Hematopoietic multipotent progenitor cell treated with erythropoietin and hydrocortisone succinate and interleukin-3 and kit ligand, for 4 days (in vitro differentiated cells): ENCODE data around the gene TTR.

Source experiments
- DNase-seq: peaks from one replicate; pipeline ENCODE4 v3.0.0-alpha.2; 2015

Gene TTR

DNA sequence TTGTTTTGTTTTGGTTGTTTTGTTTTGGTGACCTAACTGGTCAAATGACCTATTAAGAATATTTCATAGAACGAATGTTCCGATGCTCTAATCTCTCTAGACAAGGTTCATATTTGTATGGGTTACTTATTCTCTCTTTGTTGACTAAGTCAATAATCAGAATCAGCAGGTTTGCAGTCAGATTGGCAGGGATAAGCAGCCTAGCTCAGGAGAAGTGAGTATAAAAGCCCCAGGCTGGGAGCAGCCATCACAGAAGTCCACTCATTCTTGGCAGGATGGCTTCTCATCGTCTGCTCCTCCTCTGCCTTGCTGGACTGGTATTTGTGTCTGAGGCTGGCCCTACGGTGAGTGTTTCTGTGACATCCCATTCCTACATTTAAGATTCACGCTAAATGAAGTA lies at the start of gene TTR:
Gene TTR, plus strand, starts transcription at position 250 of the 400 bp plus-strand sequence. Its CDS starts 26 bp downstream, at position 276.
- no peak for DNase-seq

DNA sequence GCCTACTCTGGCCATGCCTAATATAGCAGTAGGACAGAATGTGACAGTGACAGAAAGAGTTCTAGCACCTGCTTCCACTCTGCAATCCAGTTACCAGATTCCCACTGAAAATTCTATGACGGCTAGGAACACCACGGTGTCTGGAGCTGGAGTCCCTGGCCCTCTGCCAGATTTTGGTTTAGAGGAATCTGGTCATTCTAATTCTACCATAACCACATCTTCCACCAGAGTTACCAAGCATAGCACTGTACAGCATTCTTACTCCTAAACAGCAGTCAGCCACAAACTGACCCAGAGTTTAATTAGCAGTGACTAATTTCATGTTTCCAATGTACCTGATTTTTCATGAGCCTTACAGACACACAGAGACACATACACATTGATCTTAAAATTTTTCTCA lies 45.2 kb upstream of the TTR start:
- DNase-seq = no peak

DNA sequence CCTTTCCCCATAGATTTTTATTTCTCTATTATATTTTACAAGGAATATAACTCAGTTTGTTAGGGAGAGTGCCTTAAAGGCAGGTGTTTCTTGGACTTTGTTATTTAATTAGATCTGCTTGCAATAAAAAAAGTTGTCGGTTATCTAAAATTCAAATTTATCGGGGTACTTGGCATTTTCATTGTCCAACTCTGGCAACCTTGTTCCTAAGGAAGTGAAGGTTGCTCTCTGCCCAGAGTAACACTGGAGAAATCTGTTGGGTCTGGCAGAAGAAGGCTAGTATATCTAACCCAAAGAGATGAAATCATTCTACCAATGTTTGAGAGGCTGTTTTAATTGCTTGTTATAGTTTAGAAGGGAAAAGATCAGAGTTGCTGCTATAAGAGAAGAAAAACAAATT lies 42.8 kb upstream of the TTR start:
- DNase-seq = no peak

DNA sequence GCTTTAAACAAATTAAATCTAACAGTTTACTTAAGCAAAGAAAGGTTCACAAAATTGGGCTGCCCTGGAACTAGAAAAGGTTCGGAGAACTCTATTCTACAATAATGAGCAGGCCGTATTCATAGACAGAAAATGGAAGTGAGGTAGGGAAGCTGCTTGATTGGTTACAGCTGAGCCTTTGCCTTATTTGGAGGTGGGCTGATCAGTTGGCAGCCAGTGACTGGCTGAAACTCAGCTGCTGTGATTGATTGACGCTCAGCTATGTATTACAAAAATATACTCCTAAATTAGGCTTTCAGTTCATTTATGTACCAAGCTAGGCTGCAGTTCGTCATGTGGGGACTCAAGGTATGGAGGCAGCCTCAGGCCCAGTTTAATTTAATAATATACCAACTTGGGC lies 42.3 kb upstream of the TTR start:
- no peak for DNase-seq

DNA sequence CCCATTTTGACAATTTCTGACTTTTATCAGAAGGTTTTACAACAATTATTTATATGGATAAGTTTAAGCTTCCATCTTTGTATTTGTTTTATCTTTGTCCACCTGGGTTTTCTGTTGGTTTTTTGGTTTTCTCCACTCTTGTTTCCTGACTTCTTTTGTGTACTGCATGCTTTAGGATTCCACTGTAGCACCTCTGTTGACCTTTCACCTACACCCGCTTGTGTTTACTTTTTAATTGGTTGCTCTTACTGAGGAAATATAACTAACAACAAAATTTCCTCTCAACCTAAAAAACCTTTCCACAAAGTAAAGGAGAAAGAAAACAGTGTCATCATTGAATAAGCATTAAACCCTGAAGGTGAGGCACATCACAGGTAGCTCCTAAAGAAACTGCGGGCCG lies 39.8 kb upstream of the TTR start:
- DNase-seq = no peak

DNA sequence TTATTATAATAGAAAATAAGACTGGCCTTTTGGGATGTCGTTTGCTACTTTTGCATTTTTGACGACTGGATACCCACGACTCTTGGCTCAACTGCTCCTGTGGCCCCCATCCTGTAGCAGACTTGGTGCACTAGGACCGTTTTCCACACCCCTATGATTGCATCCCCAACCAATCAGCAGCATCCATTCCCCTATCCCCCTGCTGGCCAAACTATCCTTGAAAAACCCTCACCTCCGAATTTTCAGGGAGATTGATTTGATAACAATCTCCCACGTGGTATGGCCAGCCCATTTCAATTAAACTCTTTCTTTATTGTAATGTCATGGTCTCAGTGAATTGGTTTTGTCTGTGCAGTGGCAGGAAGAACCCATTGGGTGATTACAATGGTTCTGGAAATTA lies 37.9 kb upstream of the TTR start:
- DNase-seq = peak; percentile 9

DNA sequence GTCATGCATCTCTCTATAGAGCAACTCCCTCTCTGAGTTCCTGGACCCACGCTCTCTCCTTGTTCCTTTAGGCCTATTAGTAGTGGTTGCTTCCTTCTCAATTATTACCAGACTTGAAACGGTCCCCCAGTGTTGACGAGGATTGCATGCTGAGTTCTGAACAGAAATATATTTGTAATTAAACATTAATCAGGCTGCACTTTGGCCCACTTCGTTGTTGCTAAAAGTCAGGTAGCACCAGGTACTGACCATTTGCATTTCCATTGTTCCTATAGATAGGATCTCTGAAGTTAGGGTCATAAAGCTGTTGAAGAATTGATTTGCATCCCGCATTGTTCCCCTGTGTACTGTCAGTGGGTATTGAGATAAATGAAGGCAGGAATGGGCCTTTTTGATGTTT lies 36.9 kb upstream of the TTR start:
- no peak for DNase-seq

DNA sequence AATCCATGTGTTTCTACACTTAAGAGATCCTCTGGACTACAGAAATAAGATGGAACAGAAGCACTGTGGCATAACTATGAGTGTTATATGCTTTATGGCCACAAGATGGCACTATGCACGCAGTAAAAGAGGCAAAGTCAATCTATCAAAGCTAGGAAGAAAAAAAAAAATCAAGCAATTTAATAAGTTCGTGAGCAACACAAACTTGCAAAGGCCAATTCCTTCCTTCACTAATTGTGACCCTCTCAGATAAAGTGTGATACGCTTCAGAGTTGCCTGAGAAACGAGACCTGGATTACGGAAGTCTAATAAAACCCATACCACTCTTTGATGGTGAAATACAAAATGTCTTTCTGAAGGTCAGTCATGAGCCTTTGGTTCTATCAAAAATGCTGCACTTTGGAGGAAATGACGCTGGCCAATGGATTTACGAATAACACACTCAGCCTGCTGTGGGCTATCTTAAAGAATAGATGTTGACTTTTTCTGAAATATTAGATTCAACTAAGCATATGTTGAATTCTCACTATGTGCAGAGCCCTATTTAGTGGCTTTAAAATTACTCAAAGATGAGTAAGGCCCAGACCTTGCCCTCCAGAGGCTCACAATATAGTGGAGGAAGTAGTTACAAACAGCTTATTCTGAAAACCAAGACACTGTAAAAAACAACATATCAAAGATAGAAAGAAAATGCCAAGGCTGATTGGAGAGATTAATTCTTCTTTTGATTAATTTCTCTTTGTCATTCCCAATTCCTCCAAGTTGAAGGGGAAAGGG lies 35.5 kb upstream of the TTR start:
- peak; percentile 87 for DNase-seq

DNA sequence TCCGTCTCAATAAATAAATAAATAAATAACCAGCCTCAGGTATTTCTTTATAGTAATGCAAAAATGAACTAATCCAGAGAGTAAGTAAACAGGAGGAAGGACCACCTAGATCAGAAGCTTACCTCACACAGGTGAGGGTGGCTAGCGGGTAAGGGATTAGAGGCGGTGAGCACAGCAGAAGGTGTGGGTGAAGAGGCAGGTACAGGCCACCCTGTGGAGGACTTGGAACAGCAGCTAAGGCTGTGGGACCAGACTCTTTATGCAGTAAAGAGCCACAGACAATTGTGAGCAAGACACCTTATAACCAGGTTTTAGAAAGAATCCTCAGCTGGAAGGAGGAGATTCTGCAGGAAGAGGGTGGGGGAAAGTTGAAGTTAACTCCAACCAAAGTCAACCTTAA lies 34.2 kb upstream of the TTR start:
- no peak for DNase-seq

DNA sequence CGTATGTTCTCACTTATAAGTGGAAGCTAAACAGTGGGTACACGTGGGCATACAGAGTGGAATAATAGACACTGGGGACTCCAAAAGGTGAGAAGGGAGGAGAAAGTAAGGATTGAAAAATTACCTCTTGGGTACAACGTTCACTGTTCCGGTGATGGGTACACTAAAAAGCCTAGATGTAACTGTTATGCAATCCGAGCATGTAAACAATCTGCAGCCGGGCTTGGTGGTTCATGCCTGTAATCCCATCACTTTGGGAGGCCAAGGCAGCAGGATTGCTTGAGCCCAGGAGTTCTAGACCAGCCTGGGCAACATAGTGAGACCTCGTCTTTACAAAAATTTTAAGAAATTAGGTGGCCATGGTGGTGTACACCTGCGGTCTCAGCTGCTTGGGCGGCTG lies 33.1 kb upstream of the TTR start:
- no peak for DNase-seq

DNA sequence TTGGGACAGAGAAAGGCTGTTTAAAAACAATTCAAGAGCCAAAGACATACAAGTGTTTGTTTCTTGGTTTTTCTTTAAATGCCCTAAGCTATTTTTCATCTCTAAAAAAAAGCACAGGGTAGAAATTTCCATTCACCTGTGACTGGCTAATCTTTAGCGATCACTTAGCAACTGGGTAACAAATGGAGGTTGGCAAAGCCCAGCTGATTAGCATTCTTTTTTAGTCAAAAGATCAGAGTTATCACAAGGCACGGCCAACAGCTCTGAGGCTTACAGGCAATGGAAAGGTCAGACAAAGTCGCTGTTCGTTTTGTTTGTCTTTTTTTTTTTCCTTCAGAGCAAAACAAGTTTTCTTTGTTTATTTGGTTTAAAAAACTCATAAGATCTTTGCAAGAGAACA lies 29.0 kb upstream of the TTR start:
- no peak for DNase-seq

DNA sequence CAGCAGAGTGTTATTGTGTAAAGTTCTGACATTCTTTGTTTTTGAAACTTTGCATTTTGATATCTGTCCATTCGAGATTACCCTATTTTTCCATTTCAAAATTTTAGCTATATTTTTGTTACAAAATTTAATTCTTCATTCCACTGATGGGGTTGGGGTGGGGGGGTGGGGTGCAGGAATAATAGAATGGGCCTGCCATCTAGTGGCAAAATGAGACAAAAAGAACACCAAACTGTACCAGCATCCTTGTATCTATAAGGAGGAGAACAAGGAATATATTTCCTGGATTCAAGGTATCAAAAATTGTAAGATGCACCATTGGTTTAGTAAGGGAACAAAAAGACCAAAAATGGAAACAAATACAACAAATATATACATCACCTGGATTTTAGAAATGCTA lies 27.9 kb upstream of the TTR start:
- DNase-seq = peak; percentile 15

DNA sequence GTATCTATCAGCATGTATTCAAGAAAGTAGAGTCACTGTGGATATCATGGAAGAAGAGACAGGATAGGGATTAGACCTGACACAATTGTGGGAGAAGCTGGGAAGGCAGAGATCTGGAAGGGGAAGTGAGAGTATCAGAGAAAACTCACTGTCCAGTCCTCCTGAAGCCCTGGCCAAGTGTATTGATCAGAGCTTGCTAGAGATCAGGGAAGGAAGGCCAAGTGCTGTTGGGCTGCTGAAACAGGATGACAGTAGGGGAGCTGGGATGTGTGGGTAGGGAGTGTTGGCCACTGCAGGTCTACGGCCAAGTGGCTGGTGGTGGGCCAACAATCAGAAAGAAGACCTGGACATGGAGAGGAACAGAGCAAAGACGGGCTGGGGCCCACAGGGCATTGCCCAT lies 26.3 kb upstream of the TTR start:
- no peak for DNase-seq

DNA sequence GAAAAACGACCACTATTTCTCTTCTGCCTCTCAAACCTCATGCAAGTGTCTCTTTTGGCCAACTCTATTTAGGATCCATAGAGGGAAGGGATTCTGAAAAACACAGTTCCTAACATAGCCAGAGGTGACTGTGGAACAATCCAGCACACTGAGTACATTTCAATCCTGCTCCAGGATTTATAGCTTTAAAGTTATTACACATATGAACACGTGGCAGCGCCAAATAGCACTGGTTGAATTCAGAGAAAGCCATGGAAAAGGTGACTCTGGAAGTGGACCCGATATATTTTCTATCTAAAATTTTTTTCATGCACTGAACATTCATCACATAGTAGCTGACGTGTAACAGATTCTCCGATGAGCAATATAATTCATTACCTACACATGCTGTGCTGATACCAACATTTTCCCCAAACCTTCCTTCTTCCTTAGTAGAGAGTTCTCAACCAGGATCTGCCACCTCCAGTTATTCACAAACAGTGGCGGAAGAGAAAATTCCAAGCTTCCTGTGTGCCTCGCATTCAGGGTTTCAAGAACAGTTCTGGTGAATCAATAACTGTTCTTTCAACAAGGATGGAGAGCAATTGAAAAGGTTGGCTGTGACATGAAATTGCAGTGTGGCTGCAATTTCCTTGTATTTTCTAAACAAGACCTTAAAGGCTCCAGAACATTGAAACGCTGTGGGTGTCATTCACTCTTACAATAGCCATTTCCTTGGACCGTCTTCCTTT lies 25.7 kb upstream of the TTR start:
- DNase-seq = no peak

DNA sequence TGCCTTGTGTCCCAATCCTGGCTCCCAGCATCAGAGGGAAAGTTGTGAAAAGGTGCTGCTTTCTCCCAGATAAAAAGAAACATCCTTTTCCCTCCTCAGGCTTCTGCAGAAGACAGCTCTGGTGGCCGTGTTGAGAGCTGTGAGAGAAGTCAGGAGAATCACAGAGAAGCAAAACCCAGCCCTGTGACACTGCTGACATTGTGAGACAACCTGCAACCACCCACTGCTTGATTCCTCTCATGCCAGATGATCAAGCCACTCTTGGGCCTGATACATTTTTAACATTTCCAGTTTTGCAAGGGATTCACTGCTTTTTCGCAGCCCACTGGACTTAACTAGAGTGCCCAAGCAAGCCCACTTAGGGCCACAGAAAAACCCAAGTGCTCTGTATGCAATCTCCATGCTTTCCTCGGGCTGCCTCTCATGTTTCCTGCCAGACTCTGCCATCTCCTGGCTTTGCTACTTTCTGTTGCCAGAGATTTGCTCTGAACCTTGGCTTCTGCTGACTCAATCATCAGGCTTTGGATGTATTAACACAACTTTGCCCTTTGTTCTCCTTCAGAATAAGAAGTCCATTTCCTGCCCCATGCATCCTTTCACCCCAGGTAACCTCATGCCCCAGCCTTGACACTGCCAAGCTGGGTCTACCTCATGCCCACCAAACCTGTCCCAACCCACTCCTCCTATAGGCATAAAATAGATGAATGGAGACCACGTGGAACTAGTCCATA lies 24.9 kb upstream of the TTR start:
- DNase-seq = no peak

DNA sequence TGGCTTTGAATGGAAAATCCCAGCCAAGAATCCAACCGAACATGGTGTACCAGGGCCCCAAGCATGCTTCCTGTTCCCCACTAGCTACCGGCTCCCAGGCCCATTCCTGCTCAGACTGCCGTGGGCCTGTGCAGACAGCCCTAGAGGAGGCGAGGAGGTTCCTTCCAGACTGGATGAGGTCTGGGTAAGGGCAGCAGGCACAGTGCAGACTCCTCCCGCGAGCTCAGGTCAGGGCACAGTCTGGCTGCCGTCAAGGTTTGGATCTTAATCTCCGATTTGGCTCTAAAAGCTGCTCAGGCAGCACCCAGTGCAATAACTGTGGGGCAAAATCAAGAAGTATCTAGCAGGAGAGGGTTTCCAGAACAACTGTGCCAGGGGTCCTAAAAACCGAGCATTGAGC lies 19.3 kb upstream of the TTR start:
- no peak for DNase-seq

DNA sequence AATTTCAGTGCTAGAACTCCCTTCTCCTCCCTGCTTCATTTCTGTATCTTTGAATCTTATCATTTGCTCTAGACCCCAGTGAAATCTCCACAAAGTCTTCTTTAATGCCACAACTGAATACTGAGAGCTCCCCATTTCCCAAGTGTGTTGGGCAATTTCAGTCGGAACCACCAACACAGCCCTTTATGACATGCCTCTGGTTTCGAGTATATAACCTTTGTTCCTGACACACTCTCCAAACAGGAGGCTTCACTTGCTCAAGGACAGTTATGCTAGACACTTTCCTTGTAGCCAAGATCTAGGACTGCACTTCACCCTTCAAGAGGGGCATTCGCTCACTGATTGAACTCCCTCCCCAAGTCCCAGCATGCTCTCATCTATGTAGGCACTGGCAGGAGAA lies 18.6 kb upstream of the TTR start:
- DNase-seq = no peak

DNA sequence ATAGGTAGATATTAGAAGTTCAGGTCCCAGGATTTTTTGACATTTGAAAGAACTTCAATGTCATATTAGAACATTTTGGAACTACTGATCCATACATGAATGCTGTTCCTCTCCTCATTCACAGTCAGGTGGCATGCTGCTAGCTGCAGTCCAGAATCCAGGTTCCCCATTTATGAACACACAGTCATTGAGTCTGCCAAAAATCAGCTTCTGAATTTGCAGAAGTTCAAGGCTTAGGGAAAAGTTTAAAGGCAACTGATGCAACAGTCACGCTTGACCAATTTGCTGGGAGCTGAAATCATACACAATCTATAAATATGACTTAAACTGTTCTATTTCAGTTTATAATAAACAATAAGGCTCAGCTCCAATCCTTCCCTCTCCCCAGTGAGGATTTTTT lies 17.3 kb upstream of the TTR start:
- DNase-seq = peak; percentile 66

DNA sequence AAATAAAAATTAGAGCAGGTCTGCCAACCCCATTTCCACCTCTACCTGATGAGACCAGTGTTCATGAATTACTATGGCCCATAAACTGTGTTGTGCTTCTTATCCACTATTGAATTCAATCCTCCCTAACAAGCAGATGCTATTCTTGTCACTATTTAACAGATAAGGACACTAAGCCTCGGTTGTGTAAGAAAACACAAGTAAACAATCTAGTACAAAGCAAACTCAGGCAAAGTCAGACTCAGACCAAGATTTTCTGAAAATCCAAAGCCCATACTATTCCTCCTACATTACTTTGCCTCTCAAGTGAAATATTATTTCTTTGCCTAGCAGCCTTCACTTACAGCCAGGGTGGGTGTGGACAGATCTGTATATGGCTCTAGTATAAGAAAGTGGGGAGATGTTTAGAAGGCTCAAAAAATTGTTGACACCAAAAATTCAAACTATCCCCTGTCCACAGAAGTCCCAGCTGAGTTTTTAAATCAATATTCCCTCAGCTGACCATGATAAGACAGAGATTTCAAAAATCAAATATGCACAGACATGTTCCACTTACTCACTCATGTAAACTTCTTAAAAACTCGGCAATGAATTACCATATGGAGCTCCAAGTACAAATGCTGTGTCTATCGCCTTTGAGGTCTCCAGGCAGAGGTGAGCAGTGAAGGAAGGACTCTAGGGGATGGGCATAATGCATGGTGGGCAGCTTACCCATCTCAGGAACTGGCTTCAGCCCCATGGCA lies 16.0 kb upstream of the TTR start:
- no peak for DNase-seq

DNA sequence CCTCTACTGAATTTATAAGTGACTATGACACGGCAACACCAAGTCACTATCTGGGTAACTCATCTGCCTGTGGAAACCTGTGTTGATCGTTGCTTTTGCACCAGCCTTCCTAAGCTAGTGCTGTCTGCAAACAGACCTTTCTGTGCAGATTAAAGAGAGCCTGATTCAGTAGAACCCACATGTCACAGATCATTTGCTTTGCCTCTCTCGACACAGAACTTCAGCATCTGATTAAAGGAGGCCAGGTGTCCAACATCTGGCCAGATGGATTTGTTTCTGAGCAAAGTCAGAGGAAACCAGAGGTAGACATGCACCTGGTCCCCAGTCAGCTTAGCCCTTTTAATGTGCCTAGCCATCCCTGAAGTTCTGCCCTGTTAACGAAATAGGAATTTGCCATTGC lies 15.0 kb upstream of the TTR start:
- DNase-seq = peak; percentile 33

DNA sequence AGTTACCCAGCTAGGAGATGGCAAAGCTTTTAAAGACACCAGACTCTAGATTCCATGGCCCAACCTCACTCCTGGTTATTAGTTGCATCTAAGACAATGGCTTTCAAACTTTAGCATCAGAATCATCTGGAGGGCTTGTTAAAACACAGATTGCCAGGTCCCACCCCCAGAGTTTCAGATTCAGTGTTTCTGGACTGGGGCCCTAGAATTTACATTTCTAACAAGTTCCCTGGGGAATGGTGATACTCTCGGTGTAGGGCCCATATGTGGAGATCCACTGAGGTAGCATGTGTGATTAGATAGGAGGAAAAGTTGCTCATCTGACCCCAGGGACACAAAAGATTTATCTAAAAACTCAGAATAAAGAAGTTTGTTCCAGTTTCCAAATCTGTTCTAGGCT lies 14.5 kb upstream of the TTR start:
- no peak for DNase-seq

DNA sequence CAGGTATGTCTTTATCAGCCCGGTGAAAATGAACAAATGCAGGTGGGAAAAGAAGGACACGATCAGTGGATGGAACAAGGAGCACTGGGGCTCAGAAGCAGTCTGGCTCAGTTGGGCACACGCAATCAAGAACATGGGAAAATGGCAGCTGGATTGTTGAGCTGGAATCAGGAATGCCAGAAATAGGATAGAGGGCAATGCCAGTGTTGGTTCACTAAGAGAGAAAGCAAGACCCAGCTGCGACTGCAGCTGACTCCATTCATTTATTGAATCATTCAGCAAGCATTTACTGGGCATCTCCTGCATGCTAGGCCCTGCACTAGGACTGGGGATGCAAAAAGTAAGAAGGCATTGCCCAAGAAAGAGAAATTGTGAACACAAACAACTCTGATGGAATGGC lies 13.6 kb upstream of the TTR start:
- no peak for DNase-seq

DNA sequence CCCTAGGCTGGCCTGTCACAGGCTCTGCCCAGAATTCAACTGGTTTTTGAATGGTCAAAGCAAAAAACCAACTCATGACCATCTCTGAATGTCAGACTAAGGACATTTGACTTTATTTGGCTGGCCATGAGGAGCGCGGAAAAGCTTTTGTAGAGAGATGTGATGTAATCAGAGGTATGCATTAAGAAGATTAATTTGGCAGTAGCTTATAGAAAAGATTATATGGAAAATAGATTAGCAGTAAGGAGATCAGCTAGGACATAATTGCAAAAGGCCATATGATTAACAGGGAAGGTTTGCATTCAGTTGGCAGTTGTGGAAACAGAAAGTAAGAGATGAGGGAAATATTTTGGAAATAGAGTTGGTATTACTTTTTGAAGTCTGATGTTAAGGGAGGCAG lies 12.3 kb upstream of the TTR start:
- DNase-seq = no peak
